Osteoblast (primary cell): Measurements from ENCODE around the gene CPHXL2. TPM values are rescaled to one million over a fixed set of nuclear protein-coding genes. Genes with fewer than 3 reads are reported as not detected.

ENCODE experiments used
- DNase-seq: peaks from one replicate; pipeline ENCODE4 v3.0.0; 2011; ENCODE audit warnings: low spot score, mixed read lengths; ENCODE audit not compliant: insufficient read length; ENCODE audit errors: missing footprints
- H2AFZ ChIP-seq: 2 replicates; pipeline ENCODE4 v1.6.0; 2011; ENCODE audit warnings: mild to moderate bottlenecking, low read length
- H3K27ac ChIP-seq: 2 replicates; pipeline ENCODE4 v1.5.1; 2011; ENCODE audit warnings: mild to moderate bottlenecking, low read depth, low read length, moderate library complexity
- H3K27me3 ChIP-seq: 2 replicates; pipeline ENCODE4 v1.6.0; 2012; ENCODE audit warnings: mild to moderate bottlenecking, control low read depth, inconsistent platforms, low read length, moderate library complexity; ENCODE audit not compliant: insufficient read depth
- H3K36me3 ChIP-seq: 2 replicates; pipeline ENCODE4 v1.5.1; 2011; ENCODE audit warnings: mild to moderate bottlenecking, low read length, control low read depth, moderate library complexity; ENCODE audit not compliant: insufficient read depth
- H3K4me1 ChIP-seq: 2 replicates; pipeline ENCODE4 v1.5.1; 2011; ENCODE audit warnings: mild to moderate bottlenecking, low read length, control low read depth, moderate library complexity; ENCODE audit not compliant: insufficient read depth
- H3K4me2 ChIP-seq: 2 replicates; pipeline ENCODE4 v1.6.0; 2011; ENCODE audit warnings: mild to moderate bottlenecking, low read length; ENCODE audit not compliant: insufficient read depth
- H3K4me3 ChIP-seq: fragments of 200-600 bp; sonication (generic); 3 replicates; pipeline ENCODE4 v1.5.1; 2012; ENCODE audit warnings: mild to moderate bottlenecking, low read length, inconsistent platforms; ENCODE audit not compliant: insufficient read depth
- H3K79me2 ChIP-seq: 2 replicates; pipeline ENCODE4 v1.6.0; 2012; ENCODE audit warnings: mild to moderate bottlenecking, low read length, control low read depth, inconsistent platforms; ENCODE audit not compliant: insufficient read depth
- H3K9me3 ChIP-seq: 2 replicates; pipeline ENCODE4 v1.5.1; 2011; ENCODE audit warnings: low read depth, low read length, control low read depth
- H4K20me1 ChIP-seq: 2 replicates; pipeline ENCODE4 v1.6.0; 2012; ENCODE audit warnings: mild to moderate bottlenecking, low read length, control low read depth; ENCODE audit not compliant: insufficient read depth
- total RNA-seq: library from RNA; depleted of rRNA; stranded (reverse); fragments of >200 nt; gene quantifications from 2 replicates; pipeline ENCODE4 v1.2.3, GENCODE V29; 2012
- TF ChIP-seq, protein P1 (sequence below): IDR thresholded peaks from 2 replicates; pipeline ENCODE4 v1.5.1; 2011; ENCODE audit warnings: mild to moderate bottlenecking, low read depth, low read length, moderate library complexity; ENCODE audit errors: extremely low read depth

The CPHXL2 gene
- total RNA-seq, 1 donor, result not detected

DNA sequence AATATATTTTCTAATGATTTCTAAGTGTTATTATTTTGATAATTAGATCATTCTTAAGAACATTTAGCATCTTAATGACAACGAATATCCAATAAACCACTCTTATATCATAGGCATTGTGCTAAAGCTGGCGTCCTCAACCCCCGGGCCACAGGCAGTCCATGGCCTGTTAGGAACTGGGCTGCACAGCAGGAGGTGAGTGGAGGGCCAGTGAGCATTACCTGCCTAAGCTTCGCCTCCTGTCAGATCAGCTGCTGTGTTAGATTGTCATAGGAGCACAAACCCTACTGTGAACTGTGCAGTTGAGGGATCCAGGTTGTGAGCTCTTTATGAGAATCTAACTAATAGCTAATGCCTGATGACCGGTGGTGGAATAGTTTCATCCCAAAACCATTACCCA is 20.8 kb upstream of the CPHXL2 start:
- TF ChIP-seq, protein P1, sequence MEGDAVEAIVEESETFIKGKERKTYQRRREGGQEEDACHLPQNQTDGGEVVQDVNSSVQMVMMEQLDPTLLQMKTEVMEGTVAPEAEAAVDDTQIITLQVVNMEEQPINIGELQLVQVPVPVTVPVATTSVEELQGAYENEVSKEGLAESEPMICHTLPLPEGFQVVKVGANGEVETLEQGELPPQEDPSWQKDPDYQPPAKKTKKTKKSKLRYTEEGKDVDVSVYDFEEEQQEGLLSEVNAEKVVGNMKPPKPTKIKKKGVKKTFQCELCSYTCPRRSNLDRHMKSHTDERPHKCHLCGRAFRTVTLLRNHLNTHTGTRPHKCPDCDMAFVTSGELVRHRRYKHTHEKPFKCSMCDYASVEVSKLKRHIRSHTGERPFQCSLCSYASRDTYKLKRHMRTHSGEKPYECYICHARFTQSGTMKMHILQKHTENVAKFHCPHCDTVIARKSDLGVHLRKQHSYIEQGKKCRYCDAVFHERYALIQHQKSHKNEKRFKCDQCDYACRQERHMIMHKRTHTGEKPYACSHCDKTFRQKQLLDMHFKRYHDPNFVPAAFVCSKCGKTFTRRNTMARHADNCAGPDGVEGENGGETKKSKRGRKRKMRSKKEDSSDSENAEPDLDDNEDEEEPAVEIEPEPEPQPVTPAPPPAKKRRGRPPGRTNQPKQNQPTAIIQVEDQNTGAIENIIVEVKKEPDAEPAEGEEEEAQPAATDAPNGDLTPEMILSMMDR, result no peak
- H3K4me3 ChIP-seq, result no peak overlapping the region
- no peak overlapping the region for H2AFZ ChIP-seq
- DNase-seq, result no peak
- H3K4me1 ChIP-seq, result no peaks in the 10 kb centered on the region
- H4K20me1 ChIP-seq, result no peaks in the 10 kb centered on the region
- no peak overlapping the region for H3K4me2 ChIP-seq
- H3K27me3 ChIP-seq, result no peaks in the 10 kb centered on the region
- no peak overlapping the region for H3K27ac ChIP-seq
- H3K9me3 ChIP-seq, result no peaks in the 10 kb centered on the region
- no peaks in the 10 kb centered on the region for H3K79me2 ChIP-seq
- no peaks in the 10 kb centered on the region for H3K36me3 ChIP-seq

DNA sequence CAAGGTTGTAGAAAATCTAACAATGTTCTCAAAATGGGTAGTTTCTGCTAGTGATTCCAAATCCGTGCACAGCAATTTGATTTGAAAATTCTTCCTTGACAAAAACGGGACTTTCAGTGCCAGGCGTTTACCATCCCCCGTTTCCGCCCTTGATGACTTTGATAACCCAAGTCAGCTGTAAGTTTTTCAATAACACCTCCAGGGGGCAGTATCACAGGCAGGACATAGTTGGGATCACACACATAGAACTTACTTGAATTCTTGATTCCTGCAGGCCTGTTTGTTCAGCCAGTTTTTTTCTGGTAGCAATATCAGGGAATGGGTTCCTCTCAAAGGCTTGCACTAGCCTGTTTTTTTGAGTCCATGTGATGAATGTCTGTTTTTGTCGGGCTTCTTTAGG is 18.9 kb upstream of the CPHXL2 start:
- Histone ChIP-seq H3K4me1 (no peaks in the 10 kb centered on the region), H4K20me1 (no peaks in the 10 kb centered on the region), H3K27me3 (no peaks in the 10 kb centered on the region), H2AFZ (no peak overlapping the region), H3K79me2 (no peaks in the 10 kb centered on the region), H3K4me3 (no peak overlapping the region), H3K27ac (no peak overlapping the region), H3K9me3 (no peaks in the 10 kb centered on the region), H3K36me3 (no peaks in the 10 kb centered on the region), H3K4me2 (no peak overlapping the region)
- TF ChIP-seq, protein P1, result no peak
- DNase-seq, result no peak

DNA sequence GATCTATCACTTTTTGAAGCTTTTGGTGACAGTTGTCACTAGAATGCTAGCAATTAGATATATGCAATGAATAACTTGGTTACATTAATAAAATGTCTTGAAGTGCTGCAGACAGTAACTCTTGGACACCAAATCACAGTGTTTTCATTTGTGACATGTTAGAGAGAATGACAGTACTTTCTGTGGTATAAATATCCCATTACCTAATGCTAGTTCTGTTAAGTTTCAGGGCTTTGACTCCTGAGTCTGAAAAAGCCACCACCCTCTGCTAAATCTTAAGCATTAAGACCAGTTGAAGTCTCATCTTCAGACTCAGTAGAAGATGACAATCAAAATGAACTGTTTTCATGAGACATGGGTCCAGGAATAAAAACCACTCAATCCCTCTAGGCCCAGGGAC is 10.6 kb upstream of the CPHXL2 start:
- Histone ChIP-seq H3K9me3 (peaks cover 3% of the 10 kb centered on the region), H3K4me1 (no peaks in the 10 kb centered on the region), H3K36me3 (no peaks in the 10 kb centered on the region), H3K4me3 (no peak overlapping the region), H3K27ac (no peak overlapping the region), H3K4me2 (no peak overlapping the region), H3K27me3 (no peaks in the 10 kb centered on the region), H4K20me1 (no peaks in the 10 kb centered on the region), H3K79me2 (no peaks in the 10 kb centered on the region), H2AFZ (no peak overlapping the region)
- DNase-seq, result no peak
- TF ChIP-seq, protein P1, result no peak

DNA sequence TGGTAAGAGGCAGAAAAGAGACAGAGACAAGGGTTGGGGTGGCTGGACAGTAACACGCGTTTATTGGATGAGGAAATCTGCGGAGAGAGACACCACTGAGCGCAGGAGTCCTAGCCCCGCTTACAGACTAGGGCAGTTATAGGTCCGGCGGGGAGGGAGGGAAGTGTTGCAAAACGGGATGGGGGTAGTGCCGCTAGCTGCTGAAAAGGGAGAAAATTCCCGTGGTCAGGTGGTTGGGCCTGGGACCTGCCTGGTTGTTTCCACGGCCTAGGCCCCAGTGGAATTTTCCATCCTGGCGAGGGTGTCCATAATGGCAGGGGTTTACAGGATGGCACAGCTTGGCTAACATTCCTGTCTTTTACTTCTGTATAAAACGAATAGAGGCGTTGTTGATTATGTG is 5.5 kb upstream of the CPHXL2 start:
- H3K79me2 ChIP-seq, result no peaks in the 10 kb centered on the region
- no peak for DNase-seq
- no peak overlapping the region for H3K27ac ChIP-seq
- no peak overlapping the region for H2AFZ ChIP-seq
- no peaks in the 10 kb centered on the region for H4K20me1 ChIP-seq
- peaks cover 3% of the 10 kb centered on the region for H3K9me3 ChIP-seq
- no peaks in the 10 kb centered on the region for H3K27me3 ChIP-seq
- H3K4me1 ChIP-seq, result no peaks in the 10 kb centered on the region
- TF ChIP-seq, protein P1, result no peak
- no peak overlapping the region for H3K4me2 ChIP-seq
- H3K36me3 ChIP-seq, result no peaks in the 10 kb centered on the region
- no peak overlapping the region for H3K4me3 ChIP-seq
